Left colon (tissue), 2 donors: Measurements from ENCODE around the gene SAA2. TPM values are rescaled to one million over a fixed set of nuclear protein-coding genes. Genes with fewer than 3 reads are reported as not detected.
A peak's percentile ranks its signal among the peaks of the same experiment; 100 is the strongest.
"Not testable (repeated sequence)": the region's sequence is repeated elsewhere in the genome, so short reads cannot be mapped to it uniquely, and the experiment has no call there.

Experiments used
- ATAC-seq: fragments of 200-7000 bp; cut with Tn5 transposase; one replicate; pipeline ENCODE4 v1.9.1; 2020; ENCODE audit warnings: mild to moderate bottlenecking, moderate library complexity
- DNase-seq, 2 donors: peaks; one replicate each; pipeline ENCODE4 v3.0.0-alpha.2; 2020
- intact Hi-C, 2 donors: fragments of 100-400 bp; cut with DNase I in 1 of 2; cut with micrococcal nuclease in 1 of 2; formaldehyde crosslinking; loops; one replicate each; pipeline versions ENCODE4 v1.11.2 to v1.14.0; 2022; cut with DNase I, micrococcal nuclease
- total RNA-seq, 2 donors: library from RNA; stranded (reverse); fragmentation: NEBNext Ultra II Directional; extraction: Animal tissue kit (Norgen Biotek cat#: 25700); gene quantifications; one replicate each; pipeline ENCODE4 v1.2.1, GENCODE V29; 2021
- donor health status: DM: no; HTN: no; CAD: no.
- donor health status: DM: yes; HTN: yes; CAD: no.

Gene SAA2
- total RNA-seq, 2 donors from 2014 or later = 0.58 to 1.1 TPM

DNA sequence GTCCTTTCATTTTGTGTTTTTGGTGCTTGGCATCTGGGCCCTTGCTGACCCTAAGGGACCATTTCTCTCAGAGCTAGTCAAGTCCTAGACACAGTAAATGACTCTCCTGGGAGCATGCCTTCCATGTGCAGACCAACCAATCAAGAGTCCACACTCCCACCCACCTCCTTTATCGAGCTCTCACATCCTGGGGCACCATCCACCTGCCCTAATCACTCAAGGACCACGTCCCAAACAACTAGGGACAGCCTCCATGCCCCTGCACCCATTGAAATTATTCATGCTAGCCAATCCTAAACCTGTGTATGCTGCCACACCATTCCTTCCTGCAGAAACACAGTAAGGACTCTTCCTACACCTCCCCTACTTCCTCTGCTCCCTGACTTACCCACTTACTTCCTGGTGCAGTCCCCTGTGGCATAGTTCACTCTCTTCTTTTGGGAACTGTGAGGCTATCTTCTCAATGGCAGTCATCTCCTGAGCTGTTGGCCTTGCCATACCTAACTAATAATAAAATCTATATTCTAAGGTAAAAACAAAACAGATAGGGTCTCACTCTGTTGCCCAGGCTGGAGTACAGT, 6.4 kb upstream of the SAA2 start:
- intact Hi-C loops = no loop called here
- ATAC-seq = no peak
- DNase-seq = no peak

DNA sequence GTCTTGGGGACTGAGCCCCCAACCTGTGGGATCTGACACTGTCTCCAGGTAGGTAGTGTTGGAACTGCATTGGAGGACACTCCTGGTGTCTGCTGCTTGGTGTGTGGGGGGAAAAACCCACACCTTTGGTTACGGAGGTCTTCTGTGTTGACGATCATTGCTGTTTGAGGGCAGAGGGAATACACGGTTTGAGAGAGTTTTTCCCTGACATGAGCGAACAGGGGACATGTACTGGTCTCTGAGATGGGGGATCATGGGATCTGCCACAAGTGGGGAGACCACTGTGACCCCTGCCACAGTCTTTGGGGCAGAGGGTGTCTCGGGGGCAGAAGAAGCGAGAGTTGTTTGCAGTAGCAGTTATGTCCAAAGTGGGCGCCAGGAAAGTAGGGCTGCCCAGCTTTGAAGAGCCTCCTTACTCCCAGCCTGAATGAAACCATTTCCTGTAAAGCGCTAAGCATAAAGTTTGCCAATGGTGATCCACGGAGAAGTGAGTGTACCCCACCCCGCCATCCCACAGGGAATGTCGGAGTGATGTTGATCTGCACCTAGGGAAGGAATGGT, 5.4 kb upstream of the SAA2 start:
- ATAC-seq (no peak), DNase-seq (no peak)
- intact Hi-C loops = no loop called here

DNA sequence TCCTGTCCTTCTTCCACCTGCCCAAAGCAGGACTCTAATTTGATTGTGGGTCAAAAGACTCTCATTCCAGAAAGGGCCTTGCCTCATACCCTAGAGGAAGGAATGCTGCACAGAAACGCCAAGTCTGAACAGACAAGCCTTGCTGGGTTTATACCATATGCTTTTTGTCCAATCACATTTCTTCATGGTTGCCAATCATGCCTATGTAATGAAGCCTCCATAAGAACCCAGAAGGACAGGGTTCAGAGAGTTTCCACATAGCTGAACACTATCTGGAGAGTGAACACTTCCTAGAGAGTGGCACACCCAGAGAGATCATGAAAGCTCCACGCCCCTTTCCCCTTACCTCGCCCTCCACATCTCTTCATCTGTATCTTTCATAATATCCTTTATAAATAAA, 4.8 kb upstream of the SAA2 start:
- DNase-seq = no peak
- intact Hi-C loops = no loop called here
- peak; percentile 82 for ATAC-seq

DNA sequence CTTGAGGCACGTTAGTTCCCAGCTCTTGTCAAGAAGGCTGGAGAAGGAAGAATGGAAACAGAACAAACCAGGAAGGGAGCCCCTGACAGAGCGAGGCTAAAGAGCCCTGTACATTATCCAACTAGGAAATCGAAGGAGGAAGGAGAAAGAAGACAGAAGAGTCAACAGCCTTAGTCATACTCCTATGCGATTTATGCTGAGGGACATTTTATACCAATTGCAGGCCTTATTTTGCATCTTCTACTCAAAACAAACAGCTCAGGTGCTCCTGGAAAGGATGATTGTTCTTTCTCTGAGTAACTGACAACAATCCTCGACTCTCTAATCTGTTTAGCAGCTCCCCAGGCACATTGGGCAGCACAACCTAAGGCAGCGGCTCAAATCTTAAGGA, 1.3 kb downstream of the SAA2 start:
- intact Hi-C loops, DNase-seq: not testable (repeated sequence)
- peak; percentile 49 for ATAC-seq

DNA sequence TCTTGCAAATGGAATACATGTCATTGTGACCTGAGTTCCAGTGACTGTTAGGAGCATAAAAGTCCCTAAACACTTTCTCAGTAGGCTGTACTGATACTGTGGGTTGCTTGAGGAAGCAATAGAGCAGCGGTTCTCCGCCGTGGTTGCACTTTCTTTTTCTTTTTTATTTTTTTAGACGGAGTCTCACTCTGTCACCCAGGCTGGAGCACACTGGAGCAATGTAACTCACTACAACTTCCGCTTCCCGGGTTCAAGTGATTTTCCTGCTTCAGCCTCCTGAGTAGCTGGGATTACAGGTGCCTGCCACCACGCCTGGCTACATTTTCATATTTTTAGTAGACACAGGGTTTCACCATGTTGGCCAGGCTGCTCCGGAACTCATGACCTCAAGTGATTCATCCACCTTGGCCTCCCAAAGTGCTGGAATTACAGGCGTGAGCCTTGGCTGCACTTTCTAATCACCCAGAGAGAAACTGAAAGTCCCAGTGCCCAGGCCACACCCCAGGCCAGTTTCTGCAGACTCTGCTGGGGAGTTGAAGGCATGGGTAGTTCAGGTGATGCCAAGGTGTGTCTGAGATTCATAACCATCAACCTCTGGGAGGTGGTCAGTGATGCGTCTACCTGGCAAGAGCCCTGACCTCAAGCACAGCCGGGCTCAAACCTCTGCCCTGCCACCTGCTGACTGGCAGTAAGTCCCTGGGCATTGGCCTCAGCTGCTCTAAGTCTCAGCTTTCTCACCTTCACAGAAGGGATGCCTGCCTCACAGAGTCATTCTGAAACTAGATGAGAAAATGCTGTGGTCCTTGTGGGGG, 1.9 kb downstream of the SAA2 start:
- peak; percentile 91 for ATAC-seq
- intact Hi-C loops, DNase-seq: not testable (repeated sequence)

DNA sequence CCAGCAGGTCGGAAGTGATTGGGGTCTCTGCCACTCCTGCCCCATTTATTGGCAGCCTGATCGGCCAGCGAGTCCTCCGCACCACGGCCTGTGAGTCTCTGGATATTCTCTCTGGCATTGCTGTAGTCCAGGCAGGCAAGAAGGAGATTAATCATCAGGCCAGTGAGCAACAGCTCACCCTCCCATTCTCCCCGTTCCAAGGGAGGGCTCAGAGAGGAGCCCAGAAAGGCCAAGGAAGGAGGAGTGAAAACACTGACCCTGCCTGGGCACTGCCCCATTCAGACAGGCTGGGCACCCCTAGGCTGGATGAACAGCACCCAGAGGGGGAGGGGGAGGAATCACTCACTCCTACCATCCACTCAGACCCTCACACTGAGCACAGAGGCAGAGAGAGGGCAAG, 3.1 kb downstream of the SAA2 start:
- intact Hi-C loops = no loop called here
- ATAC-seq (no peak), DNase-seq (no peak)

DNA sequence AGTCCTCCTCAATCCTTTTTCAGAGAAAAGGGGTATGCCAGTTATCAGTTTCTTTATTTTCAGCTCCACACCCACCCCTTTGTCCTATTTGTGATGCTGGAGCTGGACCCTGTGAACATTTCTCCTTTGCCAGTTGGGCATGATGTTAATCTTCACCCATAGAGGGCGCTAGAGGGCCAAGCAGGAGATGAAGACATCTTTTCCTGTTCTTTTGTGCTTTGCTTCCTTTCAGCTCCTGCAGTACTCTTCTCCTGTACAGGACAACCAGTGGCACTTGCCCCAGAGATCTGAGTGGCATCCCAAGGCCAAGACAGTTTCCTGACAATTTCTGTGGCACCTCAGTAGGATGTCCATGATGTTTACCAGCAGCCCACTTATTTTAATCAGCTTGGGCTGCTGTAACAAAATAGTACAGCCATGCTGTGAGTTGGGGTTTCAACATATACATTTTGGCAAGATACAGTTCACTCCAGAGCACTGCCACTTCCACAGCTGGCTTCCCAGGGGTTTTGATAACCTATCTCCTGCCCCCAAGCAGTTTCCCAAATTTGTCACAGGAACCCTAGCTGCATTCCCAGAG, 4.6 kb downstream of the SAA2 start:
- intact Hi-C loops = no loop called here
- ATAC-seq = peak; percentile 62
- peak; percentile 46 to 61 for DNase-seq

DNA sequence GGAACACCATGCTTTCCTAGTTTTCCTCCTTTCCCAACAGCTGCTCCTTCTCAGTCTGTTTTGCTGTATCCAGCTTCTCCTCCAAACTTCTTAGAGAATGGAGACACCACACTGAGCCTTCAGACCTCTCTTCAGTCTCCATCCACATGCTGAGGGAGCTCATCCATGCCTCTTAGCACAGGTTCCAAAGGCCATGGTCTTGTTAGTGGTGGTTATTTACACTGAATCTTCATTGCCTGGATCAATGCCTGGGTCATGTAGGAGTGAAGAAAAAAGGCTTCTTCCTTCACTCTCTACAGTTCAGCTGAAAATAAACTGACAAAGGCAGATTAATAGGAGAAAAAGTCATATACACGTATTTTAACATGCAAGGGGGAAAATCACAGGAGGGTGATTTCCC, 8.8 kb downstream of the SAA2 start:
- no peak for DNase-seq
- no peak for ATAC-seq
- intact Hi-C loops = no loop called here

DNA sequence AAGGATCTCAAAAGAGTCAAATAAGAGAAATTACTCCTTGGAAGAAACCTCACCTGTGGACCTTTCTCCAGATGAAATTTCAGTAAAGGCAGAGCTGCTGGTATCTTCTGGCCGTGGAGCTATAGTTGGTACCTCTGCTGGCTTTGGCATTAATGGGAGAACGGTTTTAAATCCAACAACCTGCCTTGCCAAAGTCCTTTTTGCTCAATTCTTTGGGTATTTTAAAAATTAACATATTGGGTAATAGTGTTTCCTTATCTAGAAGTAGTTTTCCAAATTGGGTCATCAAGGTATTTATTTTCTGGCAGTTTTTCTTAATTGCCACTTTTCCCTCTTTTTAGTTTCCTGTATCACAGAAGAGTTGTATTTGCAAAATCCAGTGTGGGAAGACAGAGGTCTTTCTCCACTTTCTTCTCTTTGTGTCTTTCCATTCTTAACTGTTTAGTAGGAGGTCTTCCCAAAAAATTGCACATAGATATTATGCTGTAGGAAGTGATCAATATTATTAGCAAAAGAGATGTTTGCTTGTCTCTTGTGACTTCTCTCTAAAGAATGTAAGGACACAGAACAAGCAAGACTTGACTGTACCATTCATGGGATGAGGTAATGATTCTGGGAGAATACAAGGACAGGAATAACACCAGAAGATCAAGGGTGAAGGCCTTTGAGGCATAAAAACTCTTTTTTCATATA, 11.7 kb downstream of the SAA2 start, which contains the start of gene SAA4:
Gene SAA4 (minus strand): TSS at position 139 of the 693 bp plus-strand sequence. CDS start 876 bp downstream, outside the sequence.
- intact Hi-C loops = no loop called here
- ATAC-seq = no peak

DNA sequence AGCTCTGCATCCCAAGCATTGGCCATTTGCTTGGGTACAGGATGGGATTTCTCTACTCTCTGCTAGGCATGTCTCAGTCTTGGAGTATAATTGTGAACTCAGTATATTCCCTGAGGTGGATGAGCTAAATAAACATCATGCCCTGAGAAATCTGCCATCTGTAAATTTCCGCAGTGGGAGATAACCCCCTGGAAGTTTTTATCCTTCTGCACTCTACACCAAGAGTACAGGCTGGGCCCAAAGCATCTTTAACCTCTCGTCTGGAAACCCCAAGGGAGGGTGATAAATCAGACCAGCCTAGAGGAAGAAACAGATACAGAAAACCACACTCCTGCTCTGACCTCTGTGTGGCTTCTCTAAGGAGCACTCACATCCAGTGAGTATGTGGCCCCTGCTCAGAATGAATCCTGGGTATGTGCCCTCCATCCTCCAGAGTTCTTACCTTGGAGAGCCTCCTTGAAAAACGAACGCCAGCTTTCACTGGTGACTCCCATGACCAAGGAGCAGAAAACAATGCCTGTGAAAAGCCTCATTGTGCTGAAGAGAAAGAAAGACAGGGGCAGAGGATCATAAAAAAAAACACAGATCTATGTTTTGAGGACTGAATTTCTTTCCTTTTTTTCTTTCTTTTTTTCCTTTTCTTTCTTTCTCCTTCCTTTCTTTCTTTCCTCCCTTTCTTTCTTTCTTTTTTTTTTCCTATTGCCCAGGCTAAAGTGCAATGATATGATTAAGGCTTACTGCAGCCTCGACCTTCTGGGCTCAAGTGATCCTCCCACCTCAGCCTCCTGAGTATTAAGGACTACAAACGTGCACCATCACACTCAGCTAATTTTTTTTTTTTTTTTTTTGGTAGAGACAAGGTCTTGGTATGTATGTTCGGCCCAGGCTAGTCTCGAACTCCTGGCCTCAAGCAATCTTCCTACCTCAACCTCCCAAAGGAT, 12.8 kb downstream of the SAA2 start:
- intact Hi-C loops = no loop called here
- DNase-seq (no peak), ATAC-seq (no peak)

More for the DNA sequence above, 11.7 kb downstream of the SAA2 start, which contains the start of gene SAA4:
- no peak for DNase-seq

DNA sequence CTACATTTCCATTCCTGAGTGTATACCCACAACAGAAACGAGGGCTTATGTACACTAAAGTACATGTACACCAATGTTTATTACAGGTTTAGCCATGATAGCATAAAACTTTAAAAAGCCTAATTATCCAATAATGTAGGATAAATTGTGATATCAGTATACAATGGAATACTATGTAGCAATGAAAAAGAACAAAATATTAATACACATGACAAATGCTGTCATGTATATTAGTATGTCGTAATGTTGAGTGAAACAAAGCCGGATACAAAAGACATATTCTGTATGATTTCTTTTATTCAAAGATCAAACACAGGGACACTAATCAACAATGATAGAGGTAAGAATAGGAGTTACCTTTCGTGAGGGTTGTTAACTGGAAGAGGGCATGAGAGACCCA, 14.6 kb downstream of the SAA2 start:
- intact Hi-C loops = no loop called here
- ATAC-seq (no peak), DNase-seq (no peak)

DNA sequence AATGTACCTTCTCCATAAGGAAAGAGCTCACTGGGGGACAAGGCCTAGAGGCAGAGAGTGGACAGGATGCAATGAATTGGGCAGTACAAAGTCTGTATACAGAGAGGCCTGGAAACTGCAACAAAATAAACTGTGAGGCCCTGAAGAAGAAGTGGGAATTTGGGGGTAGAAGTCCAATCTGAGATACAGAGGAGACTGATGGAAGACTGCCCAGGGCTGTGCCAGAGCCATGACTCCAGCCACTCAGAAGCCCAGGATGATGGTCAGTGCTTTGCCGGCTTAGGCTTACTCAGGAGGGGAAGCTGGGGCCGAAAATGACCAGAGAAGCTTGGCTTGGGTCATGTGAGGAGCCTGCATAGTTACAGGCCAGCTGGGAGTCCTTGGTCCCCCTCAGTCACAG, 17.6 kb downstream of the SAA2 start:
- no peak for ATAC-seq
- intact Hi-C loops = no loop called here
- DNase-seq = no peak

DNA sequence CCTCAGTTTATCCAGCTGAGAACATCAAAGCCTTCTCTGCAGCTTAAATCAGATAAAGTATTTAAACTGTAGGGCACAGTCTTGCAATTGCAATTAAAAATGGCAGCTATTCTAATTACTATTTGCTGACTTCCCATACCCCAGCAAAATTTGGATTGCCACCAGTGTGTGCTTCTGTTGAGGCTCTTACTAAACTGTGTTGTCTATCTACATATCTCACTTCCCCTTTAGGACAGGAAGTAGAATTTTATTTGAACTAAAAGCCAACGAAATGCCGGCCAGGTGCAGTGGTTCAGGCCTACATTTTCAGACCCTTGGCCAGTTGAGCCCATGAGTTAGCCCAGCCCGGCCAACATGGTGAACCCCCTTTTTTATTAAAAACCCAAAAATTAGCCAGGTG, 19.0 kb downstream of the SAA2 start:
- ATAC-seq = no peak
- intact Hi-C loops = no loop called here
- no peak for DNase-seq

DNA sequence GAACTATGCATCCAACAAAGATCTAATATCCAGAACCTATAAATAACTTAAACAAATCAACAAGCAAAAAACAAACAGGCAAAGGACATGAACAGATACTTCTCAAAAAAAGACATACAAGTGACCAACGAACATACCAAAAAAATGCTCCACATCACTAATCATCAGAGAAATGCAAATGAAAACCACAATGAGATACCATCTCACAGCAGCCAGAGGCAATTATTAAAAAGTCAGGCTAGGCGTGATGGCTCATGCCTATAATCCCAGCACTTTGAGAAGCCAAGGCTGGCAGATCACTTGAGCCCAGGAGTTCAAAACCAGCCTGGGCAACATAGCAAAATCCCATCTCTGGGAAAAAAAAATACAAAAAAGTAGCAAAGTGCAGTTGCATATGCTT, 22.6 kb downstream of the SAA2 start:
- ATAC-seq (no peak), DNase-seq (no peak)
- intact Hi-C loops = no loop called here

DNA sequence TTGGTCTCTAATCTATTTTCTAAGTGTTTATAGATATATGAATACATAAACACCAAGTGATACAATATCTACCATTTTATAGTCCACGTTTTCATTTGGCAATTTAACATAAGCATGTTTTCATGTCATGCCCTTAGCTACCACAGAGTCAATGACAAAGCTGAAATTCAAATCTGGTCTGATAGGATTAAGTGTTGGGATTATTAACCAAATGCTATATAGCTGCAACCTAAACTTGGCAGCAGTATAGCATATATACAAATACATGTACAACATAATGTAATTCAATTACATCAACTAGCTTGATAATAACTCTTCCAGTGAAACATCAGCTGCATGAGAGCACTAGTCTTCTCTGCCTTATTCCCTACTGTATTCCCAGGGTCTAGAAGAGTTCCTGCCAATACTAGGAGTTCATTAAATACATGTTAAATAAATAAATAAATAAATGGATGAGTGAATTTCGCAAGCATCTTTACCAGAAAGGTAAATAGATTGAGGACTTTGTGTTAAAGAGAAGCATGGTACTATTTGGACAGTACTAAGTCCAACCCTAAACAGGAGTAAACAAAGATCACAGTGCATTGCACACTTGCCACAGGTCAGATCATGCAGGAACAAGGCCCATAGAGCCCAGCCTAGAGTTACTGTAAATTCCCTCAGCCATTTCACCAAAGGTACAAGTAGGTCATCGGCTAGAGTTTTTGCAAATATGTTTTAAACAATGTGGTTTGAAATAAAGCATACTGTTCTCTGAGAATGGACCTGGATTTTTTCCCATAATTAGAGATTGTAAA, 24.7 kb downstream of the SAA2 start:
- intact Hi-C loops = no loop called here
- ATAC-seq = no peak
- DNase-seq = no peak

DNA sequence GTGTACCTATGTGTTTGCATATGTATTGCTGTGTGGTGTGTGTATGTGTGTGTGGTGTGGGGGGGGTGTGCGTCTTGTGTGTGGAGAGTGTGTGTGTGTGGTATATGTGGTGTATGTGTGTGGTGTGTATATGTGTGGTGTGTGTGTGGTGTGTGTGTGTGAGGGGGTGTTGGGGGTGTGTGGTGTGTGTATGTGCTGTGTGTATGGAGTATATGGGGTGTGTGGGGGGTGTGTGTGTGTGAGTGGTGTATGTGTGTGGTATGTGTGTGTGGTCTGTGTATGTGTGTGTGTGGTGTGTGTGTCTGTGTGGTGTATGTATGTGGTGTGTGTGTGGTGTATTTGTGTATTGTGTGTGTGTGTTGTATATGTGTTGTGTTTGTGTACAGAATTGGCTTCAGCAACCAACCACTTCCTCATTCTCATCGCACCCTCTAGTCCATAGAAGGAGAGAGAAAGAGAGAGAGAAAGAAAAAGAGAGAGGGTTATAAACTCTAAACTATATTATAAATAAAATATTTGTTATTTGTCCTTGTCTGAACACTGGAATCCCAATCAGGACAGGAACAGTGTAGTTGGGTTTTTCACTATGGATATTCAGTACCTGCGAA, 25.6 kb downstream of the SAA2 start:
- ATAC-seq (no peak), DNase-seq (no peak)
- intact Hi-C loops = no loop called here

DNA sequence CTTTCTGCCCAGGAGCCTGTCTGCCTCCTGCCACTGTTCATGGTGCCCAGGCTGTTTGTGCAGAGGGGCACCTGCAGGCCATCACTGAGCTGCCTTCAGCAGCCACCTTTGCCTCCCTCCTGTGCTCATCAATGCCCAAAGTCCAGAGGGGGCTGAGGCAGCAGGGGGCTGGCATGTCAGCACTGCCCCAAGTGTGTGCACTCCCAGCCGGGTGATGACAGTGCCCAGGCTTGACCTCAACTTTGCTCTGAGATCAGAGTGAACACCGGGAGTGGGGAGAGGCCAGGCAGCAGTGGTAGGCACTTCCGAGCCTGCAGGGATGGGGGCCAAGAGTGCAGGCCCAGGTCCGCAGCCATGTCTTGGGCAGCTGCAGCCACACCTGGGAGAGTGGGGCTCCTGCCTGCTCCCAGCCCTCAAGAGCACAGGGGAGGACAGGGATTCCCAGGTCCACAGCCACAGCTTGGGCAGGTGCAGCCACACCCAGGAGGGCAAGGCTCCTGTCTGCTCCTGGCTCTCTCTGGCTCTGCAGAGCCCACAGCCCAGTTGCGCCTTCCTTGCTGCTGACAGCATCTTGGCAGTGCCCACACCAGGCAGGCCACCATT, 27.1 kb downstream of the SAA2 start:
- DNase-seq (no peak), ATAC-seq (no peak)
- intact Hi-C loops = no loop called here
